ENCODE data around the gene C8A. TPM values are rescaled to one million over a fixed set of nuclear protein-coding genes. Genes with fewer than 3 reads are reported as not detected.

The C8A gene
- total and polyA plus RNA-seq, 2 of the 8 experiments (the other 6 are each of a cell fraction or from before 2014, with no cell fraction given) = not detected

DNA sequence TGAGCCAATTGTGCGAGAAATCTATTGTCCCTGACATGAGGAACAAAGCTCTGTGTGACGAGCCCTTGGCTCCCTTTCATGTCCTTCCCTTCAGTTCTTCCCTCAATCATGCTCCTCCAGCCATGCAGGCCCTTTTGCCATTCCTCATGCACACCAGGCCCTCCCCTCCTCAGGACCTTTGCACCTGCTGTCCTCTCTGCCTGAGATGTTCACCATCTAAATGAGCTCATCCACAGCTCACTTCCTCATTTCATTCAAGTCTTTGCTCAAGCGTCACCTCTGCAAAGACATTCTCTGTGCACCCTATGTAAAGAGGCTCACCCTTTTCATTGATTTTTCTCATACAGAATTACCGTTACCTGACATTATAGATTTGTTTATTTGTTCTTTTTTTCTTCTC, 67.5 kb downstream of the C8A start:
- Histone ChIP-seq H3K4ac (replicated peaks; ENCODE audit: insufficient read length, low read depth, low read length) (no peak overlapping the region), H3K56ac (replicated peaks; ENCODE audit: insufficient read length, low read depth, low read length) (no peak overlapping the region), H3K23ac (ENCODE audit: insufficient read length) (no peak overlapping the region), H2BK120ac (replicated peaks; ENCODE audit: low read depth, low read length) (no peak overlapping the region), H3K27me3 (replicated peaks in 1 of 4; ENCODE audit: control insufficient read depth in 3 of 4, extremely low read depth in 1 of 4, insufficient read depth in 3 of 4, low read length in 3 of 4) (no peaks in the 10 kb centered on the region), H3K18ac (ENCODE audit: extremely low read depth, low read length) (no peak overlapping the region; the same call in 1 of the 2 replicates), H4K91ac (replicated peaks; ENCODE audit: insufficient read length, low read length) (no peak overlapping the region), H3K79me1 (ENCODE audit: low read depth, low read length) (no peaks in the 10 kb centered on the region), H3K23me2 (ENCODE audit: low read depth, low read length) (0 out of 2 replicates have a peak, but pooled peaks cover 2% of the 10 kb centered on the region), H2AK5ac (ENCODE audit: low read depth, low read length) (no peak overlapping the region), H3K79me2 (ENCODE audit: control insufficient read depth in 1 of 2, insufficient read depth in 2 of 2, low read length in 2 of 2) (no peaks in the 10 kb centered on the region), H4K8ac (ENCODE audit: extremely low read depth, insufficient read depth, low read length) (no peak overlapping the region), H3K4me3 (ENCODE audit: extremely low read depth in 1 of 4, insufficient read depth in 2 of 4, low read depth in 3 of 4, low read length in 4 of 4) (no peak overlapping the region), H2BK15ac (ENCODE audit: low read length) (no peak overlapping the region), H2BK20ac (ENCODE audit: low read length) (no peak overlapping the region), H3K9ac (replicated peaks in 1 of 4; ENCODE audit: extremely low read depth in 1 of 4, low read depth in 3 of 4, low read length in 3 of 4) (no peak overlapping the region), H2BK12ac (ENCODE audit: low read depth, low read length) (no peak overlapping the region), H2BK5ac (ENCODE audit: low read depth, low read length) (no peak overlapping the region), H2AFZ (ENCODE audit: low read length) (no peak overlapping the region), H4K20me1 (replicated peaks in 1 of 2; ENCODE audit: control insufficient read depth in 1 of 2, insufficient read depth in 2 of 2, low read length in 2 of 2) (no peaks in the 10 kb centered on the region), H3K36me3 (ENCODE audit: control insufficient read depth in 2 of 4, insufficient read depth in 4 of 4, low read length in 3 of 4) (no peaks in the 10 kb centered on the region), H4K5ac (ENCODE audit: insufficient read length, low read depth, low read length) (no peak overlapping the region), H3K4me2 (ENCODE audit: insufficient read depth in 1 of 2, low read depth in 2 of 2, low read length in 2 of 2) (no peak overlapping the region), H3K4me1 (replicated peaks in 1 of 4; ENCODE audit: control insufficient read depth in 3 of 4, insufficient read depth in 4 of 4, low read length in 3 of 4) (peaks cover 0 to 7% (median 2%) of the 10 kb centered on the region in 4 experiments; a peak in 2 of 7 replicates), H3K9me3 (ENCODE audit: insufficient read depth in 2 of 2, low read depth in 1 of 2, low read length in 1 of 2) (no peaks in the 10 kb centered on the region), H3K27ac (ENCODE audit: low read depth, low read length) (no peak overlapping the region), H3K14ac (ENCODE audit: insufficient read length) (no peak overlapping the region)
- FAIRE-seq (no peak), DNase-seq (ENCODE audit: low read depth in 1 of 2, low spot score in 2 of 2) (no peak)
- CTCF ChIA-PET (ENCODE audit: partially characterized antibody) = interaction anchor here (1.1 kb wide), 1 partner anchor 90 kb away, joined by 3 read pairs; no protein-coding TSS in a partner anchor
- 84% methylated on average over 4 of the region's 4 CpGs; no CpG with 5 or more reads in 1 of the 2 experiments for WGBS, 2 experiments (ENCODE audit: extremely low coverage in 1 of 2, insufficient coverage in 1 of 2, insufficient read length in 1 of 2, insufficient replicate concordance in 2 of 2, low coverage in 1 of 2, low lambda C conversion rate in 2 of 2, missing lambda C conversion rate in 1 of 2)
- POLR2A ChIA-PET (ENCODE audit: partially characterized antibody) = no interaction called here
- TF ChIP-seq POU5F1 (IDR thresholded peaks at IDR 0.05; ENCODE audit: low read depth, low read length) (no peak), NANOG (IDR thresholded peaks at IDR 0.05; ENCODE audit: insufficient read depth, low read depth, low read length, poor library complexity, severe bottlenecking) (no peak), CBX8 (IDR thresholded peaks at IDR 0.05; ENCODE audit: borderline replicate concordance, low read depth, low read length) (no peak)

All from H1 (cell line).